Transverse colon (tissue), 4 donors: ENCODE data around the gene INPP4B. TPM values are rescaled to one million over a fixed set of nuclear protein-coding genes. Genes with fewer than 3 reads are reported as not detected.

Source experiments
- DNase-seq: peaks from one replicate; pipeline ENCODE4 v3.0.0-alpha.2; 2019
- H3K27ac ChIP-seq, 4 donors: fragments of 200-600 bp; sonication (generic); 2 replicates each; pipeline ENCODE4 v1.5.1; 2016 to 2018; ENCODE audit warnings: inconsistent platforms in 4 of 4
- H3K27me3 ChIP-seq: fragments of 200-600 bp; sonication (generic); 2 replicates; pipeline ENCODE4 v1.5.1; 2017; ENCODE audit warnings: inconsistent platforms
- H3K36me3 ChIP-seq, 4 donors: fragments of 200-600 bp; sonication (generic); 2 replicates each; pipeline ENCODE4 v1.5.1; 2017 to 2019; ENCODE audit warnings: inconsistent platforms in 4 of 4
- H3K4me1 ChIP-seq, 4 donors: fragments of 200-600 bp; sonication (generic); 2 replicates each; pipeline ENCODE4 v1.5.1; 2017 to 2020; ENCODE audit warnings: inconsistent platforms in 4 of 4
- H3K4me3 ChIP-seq, 4 donors: fragments of 200-600 bp; sonication (generic); 1 replicate in 1 of 4; 2 replicates in 3 of 4; pipeline versions ENCODE4 v1.5.1 to v1.6.1; 2017 to 2019; ENCODE audit warnings: inconsistent platforms in 4 of 4
- H3K9me3 ChIP-seq, 2 donors: fragments of 200-600 bp; sonication (generic); 2 replicates each; pipeline ENCODE4 v1.5.1; 2017 to 2019; ENCODE audit warnings: inconsistent platforms in 2 of 2
- CTCF ChIP-seq, 5 experiments: fragments of 200-600 bp in 3 of 5; fragments of 450-650 bp in 2 of 5; sonication (generic) in 3 of 5; IDR thresholded peaks; 1 replicate in 2 of 5; 2 replicates in 3 of 5; pipeline ENCODE4 v1.5.1; 2016 to 2017; ENCODE audit warnings: antibody characterized with exemption in 5 of 5, inconsistent platforms in 3 of 5, mild to moderate bottlenecking in 2 of 5, moderate library complexity in 1 of 5
- EP300 ChIP-seq: sonication (generic); formaldehyde crosslinking; IDR thresholded peaks from one replicate; pipeline ENCODE4 v1.6.1; 2017; ENCODE audit warnings: antibody characterized with exemption, low read depth
- POLR2A ChIP-seq: fragments of 450-650 bp; IDR thresholded peaks from one replicate; pipeline ENCODE4 v1.6.1; 2016; ENCODE audit warnings: antibody characterized with exemption, mild to moderate bottlenecking, moderate library complexity
- POLR2AphosphoS5 ChIP-seq, 3 donors: sonication (generic); formaldehyde crosslinking; IDR thresholded peaks; one replicate each; pipeline ENCODE4 v1.6.1; 2016; ENCODE audit warnings: antibody characterized with exemption in 3 of 3
- WGBS, 2 donors: methylation state at CpG; one replicate each; pipeline ENCODE4 v1.1.5; 2018; ENCODE audit warnings: low coverage in 1 of 2; 5-methylcytosine and 5-hydroxymethylcytosine counted together
- in situ Hi-C, 4 donors: fragments of 200-750 bp; cut with MboI; loops; one replicate each; pipeline versions ENCODE4 v1.15.0 to v1.15.1; 2017; ENCODE audit warnings: low sequenced_read_pairs in 3 of 4, low pct_ligation_motif_present in 1 of 4, low pct_unique_long_range_greater_than_20kb in 1 of 4
- intact Hi-C: fragments of 100-400 bp; cut with DNase I; formaldehyde crosslinking; loops from one replicate; pipeline ENCODE4 v1.15.1; 2023; ENCODE audit warnings: low total_unique reads
- total RNA-seq, 4 donors: library from RNA; depleted of rRNA; stranded (reverse); fragments of >200 nt; gene quantifications; one replicate each; pipeline ENCODE4 v1.1.0, GENCODE V29; 2016

The INPP4B gene
- total RNA-seq, 4 donors from 2014 or later: 18.3 to 33.8 (median 31.4) TPM

GRCh38 chr4:142367418-142368180, 478.5 kb downstream of the INPP4B start:
- Histone ChIP-seq H3K36me3 (no peaks in the 10 kb centered on the region), H3K27me3 (no peaks in the 10 kb centered on the region), H3K4me3 (no peak overlapping the region), H3K4me1 (no peaks in the 10 kb centered on the region), H3K9me3 (no peaks in the 10 kb centered on the region), H3K27ac (no peak overlapping the region)
- TF ChIP-seq POLR2AphosphoS5 (IDR thresholded peaks at IDR 0.05): no peak
- no peak for TF ChIP-seq CTCF (IDR thresholded peaks at IDR 0.05)
- TF ChIP-seq POLR2A: no peak
- TF ChIP-seq EP300: no peak
- WGBS, 2 donors: 64 to 72% methylated on average over 4 to 6 of the region's 6 CpGs
- intact Hi-C loops: no loop called here
- no peak for DNase-seq
- in situ Hi-C loops: loop anchor here in 2 of 4 donors (25.0 kb wide), 1 partner anchor 345 kb away; no protein-coding TSS in a partner anchor

- H3K36me3 ChIP-seq: no peaks in the 10 kb centered on the region
- H3K9me3 ChIP-seq: no peaks in the 10 kb centered on the region
- no peak for TF ChIP-seq POLR2AphosphoS5 (IDR thresholded peaks at IDR 0.05)
- no peak for TF ChIP-seq EP300
- TF ChIP-seq CTCF (IDR thresholded peaks at IDR 0.05): no peak
- no peak for TF ChIP-seq POLR2A
- in situ Hi-C loops: loop anchor here in 2 of 4 donors (25.0 kb wide), 1 partner anchor 346 kb away; no protein-coding TSS in a partner anchor
- no peak for DNase-seq
- intact Hi-C loops: no loop called here
- no peak overlapping the region for H3K27ac ChIP-seq
- no peaks in the 10 kb centered on the region for H3K4me1 ChIP-seq
- H3K4me3 ChIP-seq: no peak overlapping the region
- H3K27me3 ChIP-seq: no peaks in the 10 kb centered on the region
Observed at GRCh38 chr4:142366769-142367181, 479.3 kb downstream of the INPP4B start.

- in situ Hi-C loops (loop anchor here in 2 of 4 donors (25.0 kb wide), 1 partner anchor 347 kb away; no protein-coding TSS in a partner anchor), intact Hi-C loops (no loop called here)
- Histone ChIP-seq H3K27ac (no peak overlapping the region), H3K36me3 (no peaks in the 10 kb centered on the region), H3K4me3 (no peak overlapping the region), H3K4me1 (no peaks in the 10 kb centered on the region), H3K27me3 (no peaks in the 10 kb centered on the region), H3K9me3 (no peaks in the 10 kb centered on the region)
- DNase-seq: no peak
- 50 to 55% methylated on average over 1 of the region's 1 CpG for WGBS, 2 donors
- TF ChIP-seq POLR2AphosphoS5 (IDR thresholded peaks at IDR 0.05): no peak
Observed at GRCh38 chr4:142365391-142365790, 480.7 kb downstream of the INPP4B start.

DNA sequence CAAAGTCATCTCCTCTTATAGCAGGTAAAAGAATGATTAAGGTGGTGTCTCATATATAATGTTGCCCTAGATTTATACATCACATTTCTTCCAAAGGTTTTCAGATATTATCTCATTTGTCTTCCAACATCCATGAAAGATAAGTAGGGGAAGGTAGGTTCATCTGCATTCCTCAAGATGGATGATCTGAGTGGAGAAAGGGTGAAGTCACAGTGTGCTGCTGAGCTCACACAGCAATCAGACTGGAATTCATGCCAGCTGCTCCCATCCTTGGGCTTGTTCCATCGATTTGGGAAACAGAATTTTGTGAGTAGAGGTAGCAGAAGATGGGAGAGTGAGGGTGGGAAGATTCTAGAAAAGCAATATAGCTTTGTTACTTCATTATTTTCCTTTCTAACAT, 482.4 kb downstream of the INPP4B start:
- Histone ChIP-seq H3K4me3 (no peak overlapping the region), H3K27ac (no peak overlapping the region), H3K36me3 (no peaks in the 10 kb centered on the region), H3K4me1 (no peaks in the 10 kb centered on the region), H3K27me3 (no peaks in the 10 kb centered on the region), H3K9me3 (no peaks in the 10 kb centered on the region)
- in situ Hi-C loops: loop anchor here in 2 of 4 donors (25.0 kb wide), 1 partner anchor 349 kb away; no protein-coding TSS in a partner anchor
- intact Hi-C loops: no loop called here
- 63 to 81% methylated on average over 1 of the region's 1 CpG for WGBS, 2 donors
- TF ChIP-seq POLR2A: no peak
- no peak for TF ChIP-seq CTCF (IDR thresholded peaks at IDR 0.05)
- no peak for DNase-seq
